PC-9 (cell line): ENCODE data around the gene POT1.

Source experiments
- CTCF ChIP-seq: fragments of 200-600 bp; sonication (generic); conservative IDR thresholded peaks from 2 replicates; pipeline ENCODE4 v1.6.1; 2017; ENCODE audit warnings: mixed run types, antibody characterized with exemption, mild to moderate bottlenecking, moderate library complexity
- EZH2 ChIP-seq: fragments of 200-600 bp; sonication (generic); IDR thresholded peaks from 2 replicates; pipeline ENCODE4 v1.8.0; 2017; ENCODE audit warnings: antibody characterized with exemption, low read depth

DNA sequence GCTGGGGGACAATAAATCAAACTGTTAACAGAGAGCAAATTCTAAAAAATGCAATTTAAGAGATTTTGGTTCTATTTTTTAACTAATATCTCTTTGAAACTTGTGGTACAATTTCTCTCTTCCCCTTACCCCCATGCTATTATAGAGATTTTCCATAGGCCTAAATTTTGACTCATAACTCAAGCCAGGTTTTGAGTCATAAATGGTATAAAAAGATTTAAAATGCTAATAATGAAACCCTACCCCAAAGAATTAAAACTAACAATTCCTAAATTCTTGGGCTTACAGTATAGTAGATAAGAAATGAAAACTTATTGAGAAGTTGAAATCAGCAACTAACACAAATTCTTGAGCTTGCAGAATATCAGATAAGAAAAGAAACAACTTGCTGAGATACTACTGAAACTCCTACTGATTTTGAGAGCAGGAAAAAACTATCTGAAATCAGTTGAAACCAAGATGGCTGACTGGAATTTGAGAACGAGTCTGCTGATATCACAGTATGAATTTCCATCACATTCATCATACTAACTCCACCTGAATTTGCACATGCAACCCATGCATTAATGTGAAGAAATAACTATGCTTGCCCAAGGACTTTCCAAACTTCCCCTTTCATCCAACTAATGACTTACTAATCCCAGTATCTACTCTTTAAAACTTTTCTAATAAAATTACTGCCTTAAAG is 36.3 kb downstream of the POT1 start:
- TF ChIP-seq CTCF (no peak), EZH2 (no peak)
